Esophagus (tissue), 2 donors: Measurements from ENCODE around the gene TERB1. TPM values are rescaled to one million over a fixed set of nuclear protein-coding genes. Genes with fewer than 3 reads are reported as not detected.

ENCODE experiments used
- H3K27ac ChIP-seq, 2 donors: one replicate each; pipeline ENCODE4 v1.5.1; 2013; ENCODE audit warnings: low read depth in 2 of 2, mild to moderate bottlenecking in 2 of 2, inconsistent platforms in 1 of 2, low read length in 1 of 2, moderate library complexity in 1 of 2
- H3K27me3 ChIP-seq, 2 donors: one replicate each; pipeline ENCODE4 v1.6.1; 2013; ENCODE audit warnings: low read length in 2 of 2, control low read depth in 1 of 2, mild to moderate bottlenecking in 1 of 2; ENCODE audit not compliant: insufficient read depth in 2 of 2, control insufficient read depth in 1 of 2
- H3K36me3 ChIP-seq, 2 donors: one replicate each; pipeline ENCODE4 v1.6.1; 2013; ENCODE audit warnings: low read length in 1 of 2; ENCODE audit not compliant: control insufficient read depth in 2 of 2, insufficient read depth in 2 of 2
- H3K4me1 ChIP-seq, 2 donors: one replicate each; pipeline ENCODE4 v1.6.1; 2013; ENCODE audit warnings: low read length in 1 of 2; ENCODE audit not compliant: control insufficient read depth in 2 of 2, insufficient read depth in 2 of 2
- H3K4me3 ChIP-seq, 2 donors: one replicate each; pipeline ENCODE4 v1.5.1; 2013; ENCODE audit warnings: low read length in 2 of 2, mild to moderate bottlenecking in 2 of 2, low read depth in 1 of 2, moderate library complexity in 1 of 2
- H3K9me3 ChIP-seq, 2 donors: one replicate each; pipeline ENCODE4 v1.6.1; 2013; ENCODE audit warnings: mild to moderate bottlenecking in 2 of 2, low read depth in 1 of 2, low read length in 1 of 2, moderate library complexity in 1 of 2; ENCODE audit not compliant: control insufficient read depth in 2 of 2, insufficient read depth in 1 of 2
- WGBS, 2 donors: extraction: QIAGEN DNeasy Blood & Tissue Kit; methylation state at CpG; one replicate each; pipeline ENCODE4 v1.1.7; 2013; 5-methylcytosine and 5-hydroxymethylcytosine counted together
- polyA plus RNA-seq, 2 donors: library from polyadenylated mRNA; stranded (reverse); fragments of 200-250 nt; gene quantifications; one replicate each; pipeline ENCODE4 v1.2.3, GENCODE V29; 2013
- donor health status: healthy with polysubstance abuse.
- donor health status: Bipolar disorder and iron deficiency.

Gene TERB1
- polyA plus RNA-seq, 2 donors: not detected

GRCh38 chr16:66714654-66715307, 86.6 kb downstream of the TERB1 start:
- WGBS, 2 donors: 40 to 42% methylated on average over 6 of the region's 6 CpGs
- H3K4me3 ChIP-seq: no peak overlapping the region
- no peak overlapping the region for H3K27ac ChIP-seq
- no peaks in the 10 kb centered on the region for H3K27me3 ChIP-seq
- no peaks in the 10 kb centered on the region for H3K4me1 ChIP-seq
- no peaks in the 10 kb centered on the region for H3K9me3 ChIP-seq
- H3K36me3 ChIP-seq: peaks cover 0 to 5% of the 10 kb centered on the region in 2 donors

GRCh38 chr16:66714062-66714461, 87.3 kb downstream of the TERB1 start:
- Histone ChIP-seq H3K4me1 (no peaks in the 10 kb centered on the region), H3K9me3 (no peaks in the 10 kb centered on the region), H3K27ac (no peak overlapping the region), H3K36me3 (peaks cover 0 to 5% of the 10 kb centered on the region in 2 donors), H3K27me3 (no peaks in the 10 kb centered on the region), H3K4me3 (no peak overlapping the region)
- 57 to 73% methylated on average over 6 of the region's 6 CpGs for WGBS, 2 donors

GRCh38 chr16:66713076-66713475, 88.3 kb downstream of the TERB1 start:
- no peaks in the 10 kb centered on the region for H3K9me3 ChIP-seq
- H3K27me3 ChIP-seq: no peaks in the 10 kb centered on the region
- H3K4me1 ChIP-seq: no peaks in the 10 kb centered on the region
- no peak overlapping the region for H3K4me3 ChIP-seq
- H3K27ac ChIP-seq: no peak overlapping the region
- 50 to 57% methylated on average over 2 of the region's 2 CpGs for WGBS, 2 donors
- H3K36me3 ChIP-seq: peaks cover 0 to 2% of the 10 kb centered on the region in 2 donors

GRCh38 chr16:66712512-66712911, 88.9 kb downstream of the TERB1 start:
- Histone ChIP-seq H3K36me3 (peaks cover 0 to 2% of the 10 kb centered on the region in 2 donors), H3K27ac (no peak overlapping the region), H3K27me3 (no peaks in the 10 kb centered on the region), H3K9me3 (no peaks in the 10 kb centered on the region), H3K4me3 (no peak overlapping the region), H3K4me1 (no peaks in the 10 kb centered on the region)

- Histone ChIP-seq H3K27me3 (no peaks in the 10 kb centered on the region), H3K27ac (no peak overlapping the region), H3K36me3 (no peaks in the 10 kb centered on the region), H3K4me3 (no peak overlapping the region), H3K4me1 (peaks cover 0 to 1% of the 10 kb centered on the region in 2 donors), H3K9me3 (no peaks in the 10 kb centered on the region)
These were observed 89.8 kb downstream of the TERB1 start for GRCh38 chr16:66711581-66711980.

- H3K27ac ChIP-seq: peak overlapping the region; percentile 11 to 45
- H3K27me3 ChIP-seq: no peaks in the 10 kb centered on the region
- no peaks in the 10 kb centered on the region for H3K9me3 ChIP-seq
- H3K4me3 ChIP-seq: no peak overlapping the region
- no peaks in the 10 kb centered on the region for H3K36me3 ChIP-seq
- H3K4me1 ChIP-seq: peaks cover 0 to 4% of the 10 kb centered on the region in 2 donors
- 34 to 38% methylated on average over 8 of the region's 8 CpGs for WGBS, 2 donors
These were observed 94.9 kb downstream of the TERB1 start for GRCh38 chr16:66706506-66706880.

GRCh38 chr16:66705790-66706505, 95.4 kb downstream of the TERB1 start:
- no peak overlapping the region for H3K4me3 ChIP-seq
- peak overlapping the region; percentile 11 to 45 for H3K27ac ChIP-seq
- no peaks in the 10 kb centered on the region for H3K9me3 ChIP-seq
- H3K4me1 ChIP-seq: peaks cover 0 to 4% of the 10 kb centered on the region in 2 donors
- H3K27me3 ChIP-seq: no peaks in the 10 kb centered on the region
- WGBS, 2 donors: 64 to 72% methylated on average over 11 of the region's 11 CpGs
- H3K36me3 ChIP-seq: no peaks in the 10 kb centered on the region

Other genes starting within 250 kb of the TERB1 start
- 10 to 100 TPM; 14.9 to 29.7 TPM for gene CKLF, start 249.0 kb downstream of the TERB1 start, polyA plus RNA-seq
- gene CMTM1, start 235.1 kb downstream of the TERB1 start, polyA plus RNA-seq: under 1 TPM; 0.14 to 0.22 TPM
- gene CMTM2, start 222.1 kb downstream of the TERB1 start, polyA plus RNA-seq: under 1 TPM in 1 of 2 donors, not detected in 1; 0.06 TPM
- 1 to 10 TPM; 3.4 to 4.6 TPM for gene CMTM3, start 196.9 kb downstream of the TERB1 start, polyA plus RNA-seq
- 1 to 10 TPM; 5.1 to 7.3 TPM for gene CMTM4, start 104.8 kb downstream of the TERB1 start, polyA plus RNA-seq
- 10 to 100 TPM; 34.5 to 41.3 TPM for gene DYNC1LI2, start 50.0 kb downstream of the TERB1 start, polyA plus RNA-seq
- gene NAE1, start 29.4 kb upstream of the TERB1 start, polyA plus RNA-seq: 10 to 100 TPM; 22.2 to 32.0 TPM
- under 1 TPM in 1 of 2 donors, not detected in 1; 0.06 TPM for gene CA7, start 42.8 kb upstream of the TERB1 start, polyA plus RNA-seq
- 1 to 10 TPM; 2.3 to 2.5 TPM for gene PDP2, start 78.9 kb upstream of the TERB1 start, polyA plus RNA-seq
- gene CDH16, start 117.3 kb upstream of the TERB1 start, polyA plus RNA-seq: 1 to 10 TPM; 6.1 to 6.5 TPM
- 100 to 1,000 TPM in 1 of 2 donors, 10 to 100 TPM in 1; 93.6 to 125 TPM for gene RRAD, start 124.0 kb upstream of the TERB1 start, polyA plus RNA-seq
- 100 to 1,000 TPM; 139 to 266 TPM for gene CIAO2B, start 132.8 kb upstream of the TERB1 start, polyA plus RNA-seq
- 100 to 1,000 TPM; 120 to 128 TPM for gene CES2, start 133.9 kb upstream of the TERB1 start, polyA plus RNA-seq
- gene CES3, start 159.7 kb upstream of the TERB1 start, polyA plus RNA-seq: 1 to 10 TPM; 1.8 to 4.8 TPM
- gene CES4A, start 187.0 kb upstream of the TERB1 start, polyA plus RNA-seq: 10 to 100 TPM; 10.1 to 17.5 TPM
- gene CBFB, start 227.6 kb upstream of the TERB1 start, polyA plus RNA-seq: 10 to 100 TPM; 15.3 to 17.0 TPM